NCI-H2107 (cell line): ENCODE measurements around the gene ZNG1B.
"Not testable (repeated sequence)": the region's sequence is repeated elsewhere in the genome, so short reads cannot be mapped to it uniquely, and the experiment has no call there.

Source experiments
- DNase-seq: peaks from one replicate; lab custom pipeline; 2025; lab: John Stamatoyannopoulos, UW

The ZNG1B gene

DNA sequence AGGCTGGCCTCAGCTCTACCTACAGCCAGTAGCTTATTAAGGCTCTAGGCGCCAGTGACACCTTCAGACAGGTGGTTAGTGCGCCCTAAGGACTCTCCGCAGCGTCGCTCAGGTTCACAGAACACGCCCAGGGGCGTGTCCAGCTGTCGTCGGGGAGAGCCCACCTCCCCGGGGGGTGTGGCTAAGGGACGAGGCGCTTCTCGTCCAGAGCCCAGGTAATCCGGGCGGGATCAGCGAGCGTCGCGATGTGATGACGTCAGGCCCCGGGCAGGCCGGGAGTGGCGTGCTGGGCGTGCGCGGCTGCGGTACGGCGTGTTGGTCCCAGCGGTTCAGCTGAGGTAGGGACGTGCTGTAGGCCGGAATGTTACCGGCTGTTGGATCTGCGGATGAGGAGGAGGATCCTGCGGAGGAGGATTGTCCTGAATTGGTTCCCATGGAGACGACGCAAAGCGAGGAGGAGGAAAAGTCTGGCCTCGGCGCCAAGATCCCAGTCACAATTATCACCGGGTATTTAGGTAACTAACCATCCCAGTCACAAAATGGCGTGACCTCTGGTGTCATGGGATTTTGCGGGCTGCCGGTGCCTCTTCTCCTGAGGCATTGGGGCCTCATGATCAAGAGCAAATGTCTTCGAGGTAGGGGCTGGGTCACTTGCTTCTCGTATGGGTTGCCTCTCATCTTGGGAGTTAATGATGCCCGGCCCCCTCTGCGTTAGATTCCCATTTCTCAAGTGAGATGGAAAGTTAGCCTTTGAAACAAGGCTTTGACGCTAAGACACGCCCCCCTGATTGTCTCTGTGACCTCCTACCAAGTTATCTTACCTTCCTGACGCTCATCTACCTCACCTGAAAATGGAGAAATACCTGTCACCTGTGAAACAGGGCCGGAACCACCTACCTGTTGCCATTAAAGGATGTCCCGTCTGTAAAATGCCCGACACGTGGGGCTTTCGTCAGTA lies at the start of gene ZNG1B:
ZNG1B (plus strand) TSS at position 184 of the 958 bp plus-strand sequence; CDS start at position 362, 178 bp downstream.
- not testable (repeated sequence) for DNase-seq

DNA sequence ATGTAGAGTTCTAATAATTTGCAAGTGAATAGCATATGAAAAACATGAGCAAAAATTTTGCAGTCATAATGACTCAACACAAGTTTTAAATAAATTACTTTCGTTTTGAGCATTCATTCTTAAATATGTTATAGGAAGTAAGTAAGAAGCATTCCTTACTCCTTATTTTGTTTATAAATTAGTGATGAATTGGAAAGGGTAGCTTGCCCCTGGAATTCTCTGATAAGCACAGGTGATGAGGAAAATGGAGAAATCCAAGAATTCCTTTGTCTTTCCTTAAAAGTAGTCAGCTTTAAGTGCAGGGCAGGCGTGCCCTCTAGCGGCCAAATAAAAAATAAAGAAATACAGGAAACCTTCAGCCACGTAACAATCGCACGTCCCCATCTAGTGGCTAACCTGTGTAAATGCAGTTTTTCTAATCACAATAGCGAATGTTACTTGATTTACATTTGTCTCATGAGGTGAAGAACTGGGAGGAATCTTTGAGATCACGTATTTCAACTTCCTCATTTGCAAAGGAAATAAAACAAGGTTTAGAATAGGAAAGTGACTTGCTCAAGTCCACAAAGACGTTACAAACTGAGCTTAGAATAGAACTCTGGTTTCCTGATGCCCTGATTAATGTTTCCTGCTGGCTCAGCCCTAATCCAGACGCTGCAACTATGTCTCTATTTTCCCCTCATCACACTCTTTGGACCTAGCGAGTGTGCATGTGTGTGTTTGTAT lies 47.2 kb upstream of the ZNG1B start:
- no peak for DNase-seq

DNA sequence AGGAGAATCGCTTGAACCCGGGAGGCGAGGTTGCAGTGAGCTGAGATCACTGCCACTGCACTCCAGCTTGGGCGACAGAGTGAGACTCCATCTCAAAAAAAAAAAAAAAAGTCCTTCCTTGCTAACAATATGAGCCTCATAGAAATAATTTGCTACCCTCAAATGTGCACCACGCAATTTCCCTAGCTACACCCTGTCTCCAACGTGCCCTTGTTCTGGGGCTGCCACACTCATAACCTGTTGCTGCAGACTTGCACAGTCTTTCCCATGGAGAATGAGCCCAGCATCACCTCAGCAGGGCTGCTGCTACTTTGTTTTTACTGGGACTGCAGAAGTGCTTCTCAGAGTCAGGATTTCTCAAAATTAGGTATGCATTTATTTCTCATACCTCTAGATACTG lies 46.4 kb upstream of the ZNG1B start:
- DNase-seq, result no peak

DNA sequence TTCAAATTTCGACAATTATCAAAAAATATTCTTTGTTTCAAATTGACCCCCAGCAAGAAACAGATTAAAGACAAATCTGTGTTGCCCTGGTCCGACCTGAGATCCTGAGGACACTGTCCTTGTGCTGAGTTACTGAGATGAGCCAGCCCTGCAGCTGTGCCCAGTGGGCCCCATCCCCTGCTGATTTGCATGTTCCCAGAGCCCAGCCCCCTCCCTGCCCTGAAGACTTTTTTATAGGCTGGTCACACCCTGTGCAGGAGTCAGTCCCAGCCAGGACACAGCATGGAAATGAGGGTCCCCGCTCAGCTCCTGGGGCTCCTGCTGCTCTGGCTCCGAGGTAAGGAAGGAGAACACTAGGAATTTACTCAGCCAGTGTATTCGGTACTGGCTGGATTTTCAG lies 31.4 kb upstream of the ZNG1B start:
- DNase-seq, result no peak

DNA sequence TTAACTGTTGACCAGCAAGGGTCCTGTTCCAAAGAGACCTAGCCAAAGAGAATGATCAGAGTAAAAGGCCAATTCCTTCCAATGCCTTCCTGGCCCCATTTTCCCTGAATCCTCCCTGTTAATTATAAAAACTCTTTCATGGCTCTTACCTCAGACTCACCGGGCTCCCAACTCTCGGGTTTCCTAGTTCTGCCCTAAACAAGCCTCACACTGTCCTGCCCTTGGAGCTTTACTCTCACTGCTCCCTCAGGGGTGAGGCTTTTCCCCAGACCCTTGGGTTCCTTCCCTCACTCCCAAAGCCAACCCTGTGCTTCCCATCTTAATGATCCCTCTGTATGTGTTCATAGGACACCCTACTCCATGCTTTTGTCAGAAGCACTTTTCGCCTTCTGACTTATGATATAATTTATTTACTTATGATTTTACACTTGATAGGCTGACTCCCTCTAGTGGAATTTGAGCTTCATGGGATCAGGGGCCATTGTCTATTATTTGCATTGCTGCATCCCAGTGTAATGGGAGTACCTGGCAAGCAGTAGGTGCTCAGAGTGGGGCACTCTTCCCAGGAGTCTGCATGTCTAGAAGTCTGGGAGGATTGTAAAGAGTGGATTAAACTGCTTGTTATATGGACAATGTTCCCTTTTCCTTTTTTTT lies 29.9 kb upstream of the ZNG1B start:
- no peak for DNase-seq

DNA sequence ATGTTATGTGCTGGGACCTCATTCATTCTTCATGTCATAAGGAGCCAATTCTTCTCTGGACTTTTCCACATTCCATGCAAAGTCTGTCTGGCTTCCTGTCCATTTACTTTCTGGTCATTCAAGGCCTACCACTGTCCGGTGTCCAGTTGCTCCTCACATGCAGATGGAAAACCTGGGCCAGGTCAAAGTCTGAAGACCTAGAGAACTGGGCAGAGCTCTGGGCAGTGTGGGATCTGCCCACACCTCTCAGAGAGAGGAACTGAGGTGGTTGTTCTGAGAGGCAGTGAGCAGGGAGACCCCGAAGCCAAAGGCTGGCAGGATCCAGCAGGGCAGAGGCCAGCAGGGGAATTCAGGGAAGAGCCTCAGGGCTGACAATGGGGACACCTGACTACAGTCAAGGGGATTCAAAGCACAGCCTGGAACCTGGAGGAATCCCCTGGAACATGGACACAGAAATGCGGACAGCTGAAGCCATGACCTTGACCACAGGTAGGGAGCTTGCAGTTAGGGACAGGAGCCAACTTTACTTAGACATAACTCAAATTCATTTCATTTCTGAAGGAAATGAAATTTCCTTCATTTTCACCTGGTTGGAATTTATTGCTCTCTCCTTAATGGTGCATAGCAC lies 25.7 kb upstream of the ZNG1B start:
- DNase-seq, result not testable (repeated sequence)

DNA sequence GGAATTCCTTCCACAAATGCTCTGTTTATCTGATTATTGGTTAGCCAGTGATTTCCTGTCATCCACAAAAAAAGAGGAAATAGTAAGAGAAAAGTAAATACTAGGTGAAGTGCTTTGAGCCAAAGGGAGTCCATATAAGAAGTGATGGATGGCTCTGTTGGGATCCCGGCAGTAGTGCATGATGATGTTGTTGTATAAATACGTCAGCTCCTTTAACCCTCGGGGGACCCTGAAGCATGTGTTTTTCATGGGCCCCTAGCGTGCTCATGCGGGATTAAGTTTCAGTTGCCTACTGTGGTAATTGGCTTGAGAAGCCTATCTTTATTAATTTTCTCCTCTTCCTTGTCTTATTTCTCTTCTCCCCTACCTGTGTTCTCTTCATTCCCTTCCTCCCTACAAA lies 24.7 kb upstream of the ZNG1B start:
- not testable (repeated sequence) for DNase-seq

DNA sequence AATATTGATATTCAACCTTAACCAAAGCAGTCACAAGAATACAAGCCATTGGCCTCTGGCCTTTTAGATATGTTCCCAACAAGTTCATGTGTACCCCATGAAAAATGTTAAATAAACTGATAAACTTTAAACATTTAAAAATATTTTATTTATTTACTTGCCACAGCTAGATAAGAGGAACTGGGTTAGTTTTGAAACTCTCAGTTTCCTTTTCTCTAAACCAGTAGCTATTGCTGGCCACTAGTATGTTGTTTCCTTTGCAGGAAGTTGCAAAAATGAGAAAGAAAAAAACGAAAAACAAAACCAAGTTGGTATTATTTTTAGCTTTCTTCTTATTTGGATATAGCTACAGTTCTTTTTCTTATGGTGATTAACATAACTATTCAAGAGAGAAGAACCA lies 5.7 kb upstream of the ZNG1B start:
- not testable (repeated sequence) for DNase-seq

DNA sequence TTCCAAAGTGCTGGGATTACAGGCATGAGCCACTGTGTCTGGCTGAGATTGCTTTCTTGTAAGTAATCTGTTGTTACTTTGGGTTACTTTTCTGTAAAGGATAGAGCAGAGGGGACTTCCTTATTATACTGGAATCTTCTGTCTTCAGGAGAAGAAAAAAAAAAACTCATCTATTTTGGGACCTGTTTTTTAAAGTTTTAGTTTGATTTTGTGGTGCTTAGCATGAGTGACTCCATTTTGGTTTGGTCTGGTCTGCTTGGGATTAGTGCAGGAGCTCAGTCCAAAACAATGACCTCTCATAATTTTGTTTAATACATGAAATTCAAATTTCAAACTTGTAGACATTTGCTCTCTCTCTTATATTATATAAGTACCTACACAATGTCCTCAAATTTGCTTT lies 4.0 kb upstream of the ZNG1B start:
- not testable (repeated sequence) for DNase-seq

DNA sequence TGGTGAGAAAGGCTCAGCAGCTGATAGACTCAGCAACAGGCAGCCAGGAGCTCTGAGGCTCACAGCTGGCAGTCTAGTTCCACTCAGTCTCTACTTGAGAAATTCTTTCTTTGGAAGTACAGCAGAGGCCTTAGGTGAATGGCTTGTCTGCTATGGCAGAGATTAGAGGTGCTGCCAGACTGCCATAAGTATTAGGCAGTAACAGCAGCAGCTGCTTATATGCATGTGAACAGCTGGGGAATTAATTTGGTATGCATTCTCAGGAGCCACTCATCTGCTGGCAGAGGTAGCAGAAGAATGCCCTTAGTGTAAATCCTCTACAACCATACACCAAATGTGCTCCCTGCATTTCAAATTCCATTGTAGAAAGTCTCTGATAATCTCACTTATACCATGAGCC lies 28.3 kb downstream of the ZNG1B start:
- not testable (repeated sequence) for DNase-seq

DNA sequence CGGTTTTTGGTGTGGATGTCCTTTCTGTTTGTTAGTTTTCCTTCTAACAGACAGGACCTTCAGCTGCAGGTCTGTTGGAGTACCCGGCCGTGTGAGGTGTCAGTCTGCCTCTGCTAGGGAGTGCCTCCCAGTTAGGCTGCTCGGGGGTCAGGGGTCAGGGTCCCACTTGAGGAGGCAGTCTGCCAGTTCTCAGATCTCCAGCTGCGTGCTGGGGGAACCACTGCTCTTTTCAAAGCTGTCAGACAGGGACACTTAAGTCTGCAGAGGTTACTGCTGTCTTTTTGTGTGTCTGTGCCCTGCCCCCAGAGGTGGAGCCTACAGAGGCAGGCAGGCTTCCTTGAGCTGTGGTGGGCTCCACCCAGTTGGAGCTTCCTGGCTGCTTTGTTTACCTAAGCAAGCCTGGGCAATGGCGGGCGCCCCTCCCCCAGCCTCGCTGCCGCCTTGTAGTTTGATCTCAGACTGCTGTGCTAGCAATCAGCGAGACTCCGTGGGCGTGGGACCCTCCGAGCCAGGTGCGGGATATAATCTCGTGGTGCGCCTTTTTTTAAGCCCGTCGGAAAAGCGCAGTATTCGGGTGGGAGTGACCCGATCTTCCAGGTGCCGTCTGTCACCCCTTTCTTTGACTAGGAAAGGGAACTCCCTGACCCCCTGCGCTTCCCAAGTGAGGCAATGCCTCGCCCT lies 39.3 kb downstream of the ZNG1B start:
- not testable (repeated sequence) for DNase-seq

DNA sequence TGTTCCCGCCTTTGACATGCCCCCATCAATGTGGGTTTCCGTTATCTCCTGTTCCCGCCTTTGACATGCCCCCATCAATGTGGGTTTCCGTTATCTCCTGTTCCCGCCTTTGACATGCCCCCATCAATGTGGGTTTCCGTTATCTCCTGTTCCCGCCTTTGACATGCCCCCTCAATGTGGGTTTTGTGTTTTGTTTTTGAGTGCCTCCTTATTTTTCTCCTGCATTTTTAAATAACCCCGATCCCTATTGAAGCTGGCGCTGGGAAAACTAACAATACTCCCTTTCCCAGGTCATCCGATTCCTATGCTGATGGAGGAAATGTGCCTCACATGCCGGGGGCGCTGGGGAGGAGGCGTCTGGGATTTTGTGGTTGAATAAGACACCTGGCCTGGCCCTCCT lies 59.0 kb downstream of the ZNG1B start:
- DNase-seq, result not testable (repeated sequence)

DNA sequence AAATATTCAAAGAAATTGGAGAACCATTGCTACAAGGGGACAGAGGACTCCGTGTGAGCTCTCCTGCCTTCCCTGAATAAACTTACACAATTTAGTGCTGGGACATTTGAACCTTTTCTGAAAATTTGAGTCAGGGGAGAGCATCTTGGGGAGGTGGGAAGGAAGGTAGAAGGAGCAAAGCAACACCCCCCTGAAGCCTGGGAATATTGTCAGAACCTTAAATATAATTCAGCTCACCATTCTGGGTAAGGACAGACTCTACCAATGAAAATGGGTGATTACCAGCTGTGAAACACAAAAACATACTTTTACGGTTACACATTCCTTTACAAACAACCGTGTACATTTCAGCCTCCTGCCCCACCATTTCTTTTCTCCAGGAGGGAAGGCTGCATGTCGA lies 60.9 kb downstream of the ZNG1B start, which contains the start of gene FOXD4L1:
FOXD4L1 (plus strand) TSS at position 301 of the 400 bp plus-strand sequence. CDS start 592 bp downstream, outside the sequence.
- DNase-seq, result not testable (repeated sequence)

DNA sequence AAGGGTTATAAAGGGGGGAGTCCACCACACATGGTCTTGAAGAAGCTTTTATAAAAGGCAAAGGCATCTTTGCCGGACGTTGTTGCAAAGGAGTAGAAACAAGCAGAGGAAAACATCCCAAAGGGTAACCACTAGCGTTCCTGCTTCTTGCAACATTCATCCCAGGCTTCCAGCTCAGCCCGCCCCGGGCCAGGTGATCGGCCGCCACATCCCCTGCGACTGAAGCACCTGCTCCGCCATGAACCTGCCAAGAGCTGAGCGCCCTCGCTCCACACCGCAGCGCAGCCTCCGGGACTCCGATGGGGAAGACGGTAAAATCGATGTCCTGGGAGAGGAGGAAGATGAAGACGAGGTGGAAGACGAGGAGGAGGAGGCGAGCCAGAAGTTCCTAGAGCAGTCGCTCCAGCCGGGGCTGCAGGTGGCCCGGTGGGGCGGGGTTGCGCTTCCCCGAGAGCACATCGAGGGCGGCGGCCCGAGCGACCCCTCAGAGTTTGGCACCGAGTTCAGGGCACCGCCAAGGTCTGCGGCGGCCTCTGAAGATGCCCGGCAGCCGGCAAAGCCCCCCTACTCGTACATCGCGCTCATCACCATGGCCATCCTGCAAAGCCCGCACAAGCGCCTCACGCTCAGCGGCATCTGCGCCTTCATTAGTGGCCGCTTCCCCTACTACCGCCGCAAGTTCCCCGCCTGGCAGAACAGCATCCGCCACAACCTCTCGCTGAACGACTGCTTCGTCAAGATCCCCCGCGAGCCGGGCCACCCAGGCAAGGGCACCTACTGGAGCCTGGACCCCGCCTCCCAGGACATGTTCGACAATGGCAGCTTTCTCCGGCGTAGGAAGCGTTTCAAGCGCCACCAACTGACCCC lies 61.8 kb downstream of the ZNG1B start:
- DNase-seq, result not testable (repeated sequence)

DNA sequence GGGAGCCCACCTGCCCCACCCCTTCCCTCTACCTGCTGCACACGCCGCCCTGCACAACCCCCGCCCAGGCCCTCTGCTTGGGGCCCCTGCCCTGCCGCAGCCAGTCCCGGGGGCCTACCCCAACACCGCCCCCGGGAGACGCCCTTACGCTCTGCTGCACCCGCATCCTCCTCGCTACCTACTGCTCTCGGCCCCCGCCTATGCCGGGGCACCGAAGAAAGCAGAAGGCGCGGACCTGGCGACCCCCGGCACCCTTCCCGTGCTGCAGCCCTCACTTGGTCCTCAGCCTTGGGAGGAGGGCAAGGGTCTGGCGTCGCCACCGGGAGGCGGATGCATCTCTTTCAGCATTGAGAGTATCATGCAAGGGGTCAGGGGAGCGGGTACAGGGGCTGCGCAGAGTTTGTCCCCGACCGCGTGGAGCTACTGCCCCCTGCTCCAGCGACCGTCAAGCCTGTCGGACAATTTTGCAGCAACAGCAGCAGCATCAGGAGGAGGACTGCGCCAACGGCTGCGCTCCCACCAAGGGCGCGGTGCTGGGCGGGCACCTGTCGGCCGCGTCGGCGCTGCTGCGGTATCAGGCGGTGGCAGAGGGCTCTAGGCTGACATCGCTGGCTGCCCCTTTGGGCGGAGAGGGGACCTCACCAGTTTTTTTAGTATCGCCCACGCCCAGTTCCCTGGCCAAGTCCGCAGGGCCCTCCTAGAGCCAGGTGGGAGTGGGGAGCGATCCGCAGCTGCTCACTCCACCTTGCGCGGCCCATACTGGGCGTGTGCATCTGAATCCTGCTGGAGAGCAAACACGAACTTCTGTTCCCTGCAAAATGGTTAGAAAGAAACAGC lies 62.6 kb downstream of the ZNG1B start:
- DNase-seq, result not testable (repeated sequence)

DNA sequence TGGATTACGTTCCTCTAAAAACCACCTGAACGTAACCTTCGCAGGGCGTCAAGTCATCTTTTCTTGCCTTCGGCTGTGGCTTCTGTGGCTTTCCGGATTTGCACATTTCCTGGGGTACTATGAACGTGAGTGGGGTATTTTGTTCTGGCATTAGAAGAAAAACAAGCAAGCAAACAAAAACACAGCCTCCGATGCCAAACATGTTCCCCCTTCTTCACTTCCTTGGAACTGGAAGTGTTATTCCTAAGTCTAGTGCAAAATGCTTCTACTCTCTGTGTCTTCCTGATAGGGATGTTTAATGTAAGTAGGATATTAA lies 63.2 kb downstream of the ZNG1B start:
- not testable (repeated sequence) for DNase-seq

DNA sequence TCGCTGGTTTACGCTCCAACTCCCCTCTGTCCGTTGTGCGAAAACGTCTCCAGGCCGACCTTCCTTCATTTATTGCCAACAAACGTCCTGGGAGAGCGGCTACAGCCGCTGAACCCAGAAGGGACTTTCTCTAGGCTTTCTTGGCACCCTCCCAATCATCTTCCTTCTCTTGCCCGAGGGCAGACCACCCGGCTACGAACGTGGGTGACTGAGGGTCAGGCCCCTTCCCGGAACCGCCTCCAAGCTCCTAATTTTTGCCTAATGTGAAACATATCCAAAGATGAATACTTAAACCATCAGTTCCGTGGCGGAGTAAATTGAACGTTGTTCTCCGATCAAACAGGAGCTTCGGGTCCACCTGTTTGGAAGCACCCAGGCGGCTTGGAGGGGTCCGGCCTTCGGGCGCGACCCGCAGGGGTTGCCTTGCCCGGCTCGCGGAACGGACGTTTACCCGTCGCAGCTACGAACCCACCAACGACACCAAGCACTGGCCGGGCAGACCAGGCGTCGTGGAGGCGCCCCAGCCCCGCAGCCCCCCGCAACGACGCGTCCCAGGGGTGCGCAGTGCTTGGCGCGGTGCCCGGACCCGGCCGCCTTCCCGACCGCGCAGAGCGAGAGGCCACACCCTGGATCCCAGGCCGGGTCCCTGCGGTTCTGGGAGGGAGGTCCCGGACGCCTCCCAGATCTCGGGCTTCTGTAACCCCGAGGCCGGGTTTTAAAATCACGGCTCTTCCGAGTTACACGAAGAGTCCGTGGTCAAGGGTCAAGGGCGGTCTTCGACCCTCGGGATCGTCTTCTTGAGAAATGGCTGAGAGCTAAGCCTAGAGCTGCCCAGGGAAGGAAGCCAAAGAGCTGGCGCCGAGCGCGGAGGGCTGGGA lies 65.0 kb downstream of the ZNG1B start:
- DNase-seq, result not testable (repeated sequence)
